Adipocyte (in vitro differentiated cells): ENCODE results near the gene CLEC14A.
A peak's percentile ranks its signal among the peaks of the same experiment; 100 is the strongest.

Experiments
- DNase-seq: peaks from one replicate; pipeline ENCODE4 v3.0.0-alpha.2; 2015; ENCODE audit warnings: low read depth
- H3K27me3 ChIP-seq: replicated peaks from 2 replicates; pipeline ENCODE4 v1.7.0; 2013; ENCODE audit warnings: mild to moderate bottlenecking, low read length, moderate library complexity; ENCODE audit not compliant: control insufficient read depth, insufficient read depth
- H3K36me3 ChIP-seq: 2 replicates; pipeline ENCODE4 v1.7.0; 2013; ENCODE audit warnings: low read length, mild to moderate bottlenecking, moderate library complexity; ENCODE audit not compliant: control insufficient read depth, insufficient read depth, severe bottlenecking
- H3K4me1 ChIP-seq: 2 replicates; pipeline ENCODE4 v1.7.0; 2013; ENCODE audit warnings: mild to moderate bottlenecking, low read length, moderate library complexity; ENCODE audit not compliant: control insufficient read depth, insufficient read depth
- H3K4me3 ChIP-seq: 2 replicates; pipeline ENCODE4 v1.7.0; 2013; ENCODE audit warnings: mild to moderate bottlenecking, low read length, moderate library complexity
- H3K9ac ChIP-seq: 2 replicates; pipeline ENCODE4 v1.7.0; 2013; ENCODE audit warnings: mild to moderate bottlenecking, low read length, moderate library complexity
- H3K9me3 ChIP-seq: 2 replicates; pipeline ENCODE4 v1.7.0; 2013; ENCODE audit warnings: mild to moderate bottlenecking, low read length, moderate library complexity; ENCODE audit not compliant: control insufficient read depth

The CLEC14A gene

GRCh38 chr14:38279572-38279971 lies 23.7 kb upstream of the CLEC14A start:
- no peak for DNase-seq
- no peak overlapping the region for H3K9ac ChIP-seq
- peaks cover 8% of the 10 kb centered on the region for H3K9me3 ChIP-seq
- H3K27me3 ChIP-seq: no peaks in the 10 kb centered on the region
- no peaks in the 10 kb centered on the region for H3K4me1 ChIP-seq
- no peaks in the 10 kb centered on the region for H3K36me3 ChIP-seq
- no peak overlapping the region for H3K4me3 ChIP-seq

DNA sequence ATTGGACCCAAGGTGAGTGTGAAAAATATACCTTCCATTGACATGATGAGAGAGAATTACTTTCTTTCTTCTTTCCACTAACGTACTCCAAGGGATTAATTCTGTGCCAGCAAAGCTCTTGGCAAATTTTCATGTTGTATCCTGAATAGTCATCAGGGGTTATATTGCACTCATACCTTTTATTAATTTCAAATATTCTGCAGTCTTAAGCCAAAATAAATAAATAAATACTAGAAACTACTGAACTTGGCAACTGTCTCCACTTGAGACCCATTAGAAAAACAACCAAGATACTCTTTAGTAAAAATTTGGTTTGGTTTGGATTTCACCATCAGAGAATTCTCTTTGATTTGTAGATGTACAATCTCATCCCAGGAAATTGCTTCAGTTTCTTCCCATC lies 22.1 kb upstream of the CLEC14A start:
- Histone ChIP-seq H3K9ac (no peak overlapping the region), H3K4me1 (no peaks in the 10 kb centered on the region), H3K27me3 (no peaks in the 10 kb centered on the region), H3K4me3 (no peak overlapping the region), H3K36me3 (no peaks in the 10 kb centered on the region), H3K9me3 (no peaks in the 10 kb centered on the region)
- no peak for DNase-seq

GRCh38 chr14:38262844-38263243 lies 7.0 kb upstream of the CLEC14A start:
- no peaks in the 10 kb centered on the region for H3K36me3 ChIP-seq
- H3K4me1 ChIP-seq: no peaks in the 10 kb centered on the region
- DNase-seq: no peak
- H3K4me3 ChIP-seq: no peak overlapping the region
- H3K27me3 ChIP-seq: no peaks in the 10 kb centered on the region
- H3K9me3 ChIP-seq: peaks cover 23% of the 10 kb centered on the region
- no peak overlapping the region for H3K9ac ChIP-seq

DNA sequence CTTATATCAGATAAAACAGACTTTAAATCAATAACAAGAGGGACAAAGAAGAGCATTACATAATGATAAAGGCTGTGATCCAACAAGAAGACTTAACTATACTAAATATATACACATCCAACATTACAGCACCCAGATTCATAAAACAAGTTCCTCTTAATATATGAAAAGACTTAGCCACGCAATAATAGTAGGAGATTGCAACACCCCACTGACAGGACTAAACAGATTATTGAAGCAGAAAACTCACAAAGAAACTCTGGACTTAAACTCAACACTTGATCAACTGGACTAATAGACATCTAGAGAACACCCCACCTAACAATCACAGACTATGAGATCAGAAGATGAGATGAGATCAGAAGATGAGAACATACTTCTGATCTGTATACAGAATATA lies 5.7 kb upstream of the CLEC14A start:
- Histone ChIP-seq H3K4me3 (no peak overlapping the region), H3K27me3 (no peaks in the 10 kb centered on the region), H3K36me3 (no peaks in the 10 kb centered on the region), H3K4me1 (no peaks in the 10 kb centered on the region), H3K9me3 (peaks cover 20% of the 10 kb centered on the region), H3K9ac (no peak overlapping the region)
- DNase-seq: no peak

DNA sequence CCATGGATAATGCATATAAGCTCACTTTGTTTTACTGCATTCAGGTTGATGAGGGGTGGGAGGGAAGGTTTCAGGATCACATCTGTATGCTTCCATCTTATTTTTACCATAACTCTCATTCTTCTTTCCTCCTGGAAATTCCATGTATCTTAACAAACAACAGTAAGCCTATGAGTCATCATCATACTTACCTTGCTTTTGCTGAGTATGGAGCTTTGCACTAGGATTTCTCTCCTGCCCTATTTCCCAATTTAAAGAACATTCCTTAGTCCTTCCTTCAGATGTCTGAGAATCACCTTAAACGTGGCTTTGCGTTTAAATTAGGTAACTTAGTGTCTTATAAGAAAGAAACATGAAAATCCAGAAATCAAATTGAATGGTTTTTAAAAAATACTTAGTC lies 1.6 kb upstream of the CLEC14A start:
- Histone ChIP-seq H3K4me3 (no peak overlapping the region), H3K4me1 (peaks cover 4% of the 10 kb centered on the region), H3K9ac (no peak overlapping the region), H3K27me3 (no peaks in the 10 kb centered on the region), H3K36me3 (no peaks in the 10 kb centered on the region), H3K9me3 (peaks cover 10% of the 10 kb centered on the region)
- no peak for DNase-seq

- Histone ChIP-seq H3K9ac (no peak overlapping the region), H3K4me1 (peaks cover 4% of the 10 kb centered on the region), H3K36me3 (no peaks in the 10 kb centered on the region), H3K9me3 (no peaks in the 10 kb centered on the region), H3K27me3 (no peaks in the 10 kb centered on the region), H3K4me3 (no peak overlapping the region)
- no peak for DNase-seq
Observed at GRCh38 chr14:38256533-38256840, 594 bp upstream of the CLEC14A start.

GRCh38 chr14:38255408-38255672 lies 553 bp downstream of the CLEC14A start:
- no peaks in the 10 kb centered on the region for H3K36me3 ChIP-seq
- no peaks in the 10 kb centered on the region for H3K27me3 ChIP-seq
- no peaks in the 10 kb centered on the region for H3K9me3 ChIP-seq
- H3K4me3 ChIP-seq: peak overlapping the region; percentile 68
- no peak overlapping the region for H3K9ac ChIP-seq
- DNase-seq: no peak
- peaks cover 4% of the 10 kb centered on the region for H3K4me1 ChIP-seq

- H3K9ac ChIP-seq: no peak overlapping the region
- H3K9me3 ChIP-seq: no peaks in the 10 kb centered on the region
- peak; percentile 12 for DNase-seq
- peak overlapping the region; percentile 68 for H3K4me3 ChIP-seq
- H3K27me3 ChIP-seq: no peaks in the 10 kb centered on the region
- peaks cover 4% of the 10 kb centered on the region for H3K4me1 ChIP-seq
- H3K36me3 ChIP-seq: no peaks in the 10 kb centered on the region
Observed at GRCh38 chr14:38254571-38255407, 1.1 kb downstream of the CLEC14A start.

- no peak overlapping the region for H3K9ac ChIP-seq
- peaks cover 4% of the 10 kb centered on the region for H3K4me1 ChIP-seq
- no peak for DNase-seq
- no peaks in the 10 kb centered on the region for H3K9me3 ChIP-seq
- no peaks in the 10 kb centered on the region for H3K36me3 ChIP-seq
- H3K27me3 ChIP-seq: no peaks in the 10 kb centered on the region
- no peak overlapping the region for H3K4me3 ChIP-seq
Observed at GRCh38 chr14:38253676-38254075, 2.2 kb downstream of the CLEC14A start.

- no peak overlapping the region for H3K9ac ChIP-seq
- no peaks in the 10 kb centered on the region for H3K27me3 ChIP-seq
- DNase-seq: no peak
- H3K4me3 ChIP-seq: no peak overlapping the region
- peaks cover 4% of the 10 kb centered on the region for H3K4me1 ChIP-seq
- no peaks in the 10 kb centered on the region for H3K36me3 ChIP-seq
- no peaks in the 10 kb centered on the region for H3K9me3 ChIP-seq
Observed at GRCh38 chr14:38252066-38252710, 3.7 kb downstream of the CLEC14A start.

GRCh38 chr14:38250331-38250730 lies 5.6 kb downstream of the CLEC14A start:
- Histone ChIP-seq H3K9ac (no peak overlapping the region), H3K27me3 (no peaks in the 10 kb centered on the region), H3K4me3 (no peak overlapping the region), H3K9me3 (no peaks in the 10 kb centered on the region), H3K4me1 (peaks cover 2% of the 10 kb centered on the region), H3K36me3 (no peaks in the 10 kb centered on the region)
- DNase-seq: peak; percentile 4
